ENCODE data around the gene PDE4D.
"Not testable (repeated sequence)": the region's sequence is repeated elsewhere in the genome, so short reads cannot be mapped to it uniquely, and the experiment has no call there.

The PDE4D gene

DNA sequence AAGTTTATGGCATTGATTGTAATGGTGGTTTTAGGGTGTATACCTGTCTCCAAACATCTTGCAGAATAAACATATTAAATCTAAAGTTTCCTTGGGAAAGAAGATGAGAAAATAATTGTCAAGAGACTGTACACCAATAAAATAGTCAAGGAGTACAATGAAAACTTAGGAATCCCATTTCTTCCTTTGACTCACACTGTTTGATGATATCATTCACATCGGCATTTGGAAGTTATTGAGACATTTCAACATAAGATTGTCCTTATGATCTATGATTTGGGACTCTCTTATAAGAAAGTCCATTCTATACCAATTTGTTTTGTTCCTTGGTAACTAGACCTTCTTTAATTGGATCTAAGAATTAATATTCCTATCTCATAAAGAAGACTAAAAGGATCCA lies 828.0 kb downstream of the PDE4D start:
- Mint-ChIP-seq H3K27me3 (ENCODE audit: low read depth) (peaks cover 14% of the 10 kb centered on the region), H3K4me1 (ENCODE audit: low read depth) (no peaks in the 10 kb centered on the region), H3K27ac (no peak overlapping the region), H3K9me3 (peaks cover 4% of the 10 kb centered on the region), H3K4me3 (no peak overlapping the region), H3K36me3 (ENCODE audit: low read depth) (peaks cover 2% of the 10 kb centered on the region)

GRCh38 chr5:59064293-59064692 lies 829.2 kb downstream of the PDE4D start:
- Mint-ChIP-seq H3K36me3 (ENCODE audit: low read depth) (peaks cover 1% of the 10 kb centered on the region), H3K27ac (no peak overlapping the region), H3K9me3 (peaks cover 4% of the 10 kb centered on the region), H3K4me3 (no peak overlapping the region), H3K27me3 (ENCODE audit: low read depth) (peaks cover 20% of the 10 kb centered on the region), H3K4me1 (ENCODE audit: low read depth) (no peaks in the 10 kb centered on the region)

DNA sequence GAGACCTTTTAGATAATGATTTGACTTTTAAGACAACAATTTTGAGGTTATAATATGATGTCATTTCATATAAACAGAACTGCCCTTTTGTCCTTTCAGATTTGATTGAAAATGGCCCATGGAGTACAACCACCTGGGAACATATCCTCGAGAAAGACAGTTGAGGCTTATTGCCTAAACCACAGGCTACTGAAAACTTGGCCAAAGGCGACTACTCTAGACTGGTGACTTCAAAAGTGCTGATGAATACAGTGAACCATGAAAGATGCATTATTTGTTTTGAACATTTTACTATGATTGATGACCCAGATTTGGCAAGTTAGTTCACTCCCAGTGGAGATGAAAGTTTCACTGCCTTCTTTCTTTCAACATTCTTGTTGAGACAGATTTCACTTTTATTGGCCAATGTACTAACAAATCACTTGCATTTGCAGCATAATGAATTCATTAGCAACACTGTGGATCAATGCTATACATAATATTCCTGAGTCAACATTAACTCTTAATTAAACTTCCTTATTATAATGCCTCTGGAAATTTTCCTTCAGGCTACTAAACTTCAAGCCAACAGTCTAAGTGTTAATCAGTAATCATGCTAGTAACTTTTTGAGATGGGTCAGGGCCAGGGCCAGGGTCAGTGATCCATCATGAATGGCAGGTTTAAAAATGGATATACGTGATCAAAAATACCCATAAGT lies 830.4 kb downstream of the PDE4D start:
- H3K4me1 Mint-ChIP-seq (ENCODE audit: low read depth): no peaks in the 10 kb centered on the region
- H3K9me3 Mint-ChIP-seq: peaks cover 4% of the 10 kb centered on the region
- H3K27ac Mint-ChIP-seq: no peak overlapping the region
- H3K27me3 Mint-ChIP-seq (ENCODE audit: low read depth): peaks cover 23% of the 10 kb centered on the region
- no peak overlapping the region for H3K4me3 Mint-ChIP-seq
- H3K36me3 Mint-ChIP-seq (ENCODE audit: low read depth): peaks cover 1% of the 10 kb centered on the region

DNA sequence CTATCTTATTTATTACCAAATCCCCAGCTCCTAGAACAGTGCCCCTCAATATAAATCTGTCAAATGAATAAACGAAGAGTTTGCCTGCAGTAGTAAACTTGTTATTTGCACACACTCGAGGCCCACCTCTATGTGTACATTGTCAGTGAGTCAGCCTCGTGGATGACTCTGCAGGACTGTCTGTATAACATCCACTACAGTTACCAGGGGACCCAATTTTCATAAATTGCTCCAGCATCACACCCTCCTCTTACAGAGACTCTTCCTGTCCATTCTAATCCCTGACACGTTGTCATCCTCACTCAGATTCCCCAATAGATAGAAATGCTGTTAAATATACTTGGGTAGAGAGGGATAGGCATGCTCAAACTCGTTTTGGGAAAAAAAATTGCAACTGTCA lies 832.1 kb downstream of the PDE4D start:
- H3K9me3 Mint-ChIP-seq: peaks cover 4% of the 10 kb centered on the region
- no peaks in the 10 kb centered on the region for H3K4me1 Mint-ChIP-seq (ENCODE audit: low read depth)
- H3K27me3 Mint-ChIP-seq (ENCODE audit: low read depth): peaks cover 28% of the 10 kb centered on the region
- H3K27ac Mint-ChIP-seq: no peak overlapping the region
- H3K4me3 Mint-ChIP-seq: no peak overlapping the region
- H3K36me3 Mint-ChIP-seq (ENCODE audit: low read depth): peaks cover 1% of the 10 kb centered on the region

- Mint-ChIP-seq H3K4me1 (ENCODE audit: low read depth) (peaks cover 3% of the 10 kb centered on the region), H3K9me3 (no peaks in the 10 kb centered on the region), H3K36me3 (ENCODE audit: low read depth) (peaks cover 1% of the 10 kb centered on the region), H3K4me3 (no peak overlapping the region), H3K27me3 (ENCODE audit: low read depth) (peaks cover 43% of the 10 kb centered on the region), H3K27ac (no peak overlapping the region)
Observed at GRCh38 chr5:59058969-59059687, 834.4 kb downstream of the PDE4D start.

DNA sequence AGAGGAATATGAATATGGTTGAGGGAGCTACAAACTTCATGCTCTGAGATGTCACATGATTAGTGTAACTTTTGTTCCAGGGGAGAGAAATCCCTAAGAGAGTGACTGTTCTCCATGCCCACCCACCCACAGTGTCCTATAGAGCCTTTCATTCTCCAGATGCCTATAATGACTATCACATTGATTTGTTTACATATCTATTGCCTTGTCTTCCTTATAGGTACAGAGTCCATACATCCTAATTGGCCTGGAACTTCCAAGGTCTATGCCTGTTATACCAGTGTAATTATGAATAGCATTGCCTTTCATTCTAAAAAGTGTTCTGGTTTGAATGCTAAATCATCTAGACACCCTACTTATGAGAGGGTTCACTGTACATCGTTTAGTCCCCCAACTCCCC lies 835.3 kb downstream of the PDE4D start:
- Mint-ChIP-seq H3K4me1 (ENCODE audit: low read depth) (peaks cover 3% of the 10 kb centered on the region), H3K27me3 (ENCODE audit: low read depth) (peaks cover 39% of the 10 kb centered on the region), H3K36me3 (ENCODE audit: low read depth) (peaks cover 1% of the 10 kb centered on the region), H3K27ac (no peak overlapping the region), H3K9me3 (no peaks in the 10 kb centered on the region), H3K4me3 (no peak overlapping the region)

DNA sequence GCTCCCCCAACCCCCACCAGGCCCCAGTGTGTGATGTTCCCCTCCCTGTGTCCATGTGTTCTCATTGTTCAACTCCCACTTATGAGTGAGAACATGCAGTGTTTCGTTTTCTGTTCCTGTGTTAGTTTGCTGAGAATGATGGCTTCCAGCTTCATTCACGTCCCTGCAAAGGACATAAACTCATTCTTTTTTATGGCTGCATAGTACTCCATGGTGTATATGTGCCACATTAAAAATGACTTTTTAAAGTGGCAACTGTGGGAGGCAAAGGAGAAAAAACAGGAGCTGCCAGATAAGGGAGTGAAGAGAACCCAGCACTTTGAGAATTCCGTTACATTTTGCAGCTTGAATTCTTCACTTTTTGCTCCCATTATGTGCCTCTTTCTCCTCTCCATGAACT lies 836.9 kb downstream of the PDE4D start:
- H3K27me3 Mint-ChIP-seq (ENCODE audit: low read depth): peaks cover 36% of the 10 kb centered on the region
- not testable (repeated sequence) for H3K9me3 Mint-ChIP-seq; H3K4me3 Mint-ChIP-seq; H3K27ac Mint-ChIP-seq; H3K36me3 Mint-ChIP-seq (ENCODE audit: low read depth); H3K4me1 Mint-ChIP-seq (ENCODE audit: low read depth)

DNA sequence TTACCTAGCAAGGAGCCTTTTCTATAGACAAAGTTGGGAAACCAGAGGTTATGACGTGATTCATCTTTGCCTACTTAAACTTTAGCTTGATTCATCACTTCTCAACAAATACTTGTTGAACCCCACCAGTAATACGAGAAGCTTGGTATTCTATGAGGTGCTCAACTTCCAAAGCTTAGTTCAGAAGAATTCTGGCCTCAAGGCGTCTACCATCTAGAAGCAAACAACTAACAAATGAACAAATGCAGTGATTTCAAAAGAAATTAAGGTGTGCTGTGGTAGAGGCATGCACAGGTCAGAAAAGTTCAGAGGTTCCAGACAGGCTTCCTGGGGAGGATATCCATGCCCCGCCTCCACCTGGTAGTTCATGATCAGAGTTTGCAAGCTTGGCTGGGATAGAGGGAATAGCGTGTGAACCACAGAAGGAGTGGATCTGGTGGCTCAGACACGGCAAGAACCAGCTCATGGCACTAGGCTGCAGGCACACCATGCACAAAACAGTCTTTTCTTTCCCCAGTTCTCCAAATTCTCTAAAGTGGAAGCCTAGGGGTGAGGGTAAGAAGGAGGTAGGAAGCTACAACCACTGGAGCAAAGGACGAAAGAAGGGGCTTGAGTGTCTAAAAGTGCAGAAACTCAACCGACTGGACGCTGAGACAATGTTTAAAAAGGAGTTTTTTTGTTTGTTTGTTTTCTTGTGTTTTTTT lies 837.6 kb downstream of the PDE4D start:
- H3K36me3 Mint-ChIP-seq (ENCODE audit: low read depth): peaks cover 1% of the 10 kb centered on the region
- H3K27me3 Mint-ChIP-seq (ENCODE audit: low read depth): peaks cover 32% of the 10 kb centered on the region
- no peak overlapping the region for H3K27ac Mint-ChIP-seq
- H3K4me3 Mint-ChIP-seq: no peak overlapping the region
- H3K9me3 Mint-ChIP-seq: no peaks in the 10 kb centered on the region
- H3K4me1 Mint-ChIP-seq (ENCODE audit: low read depth): peaks cover 4% of the 10 kb centered on the region

DNA sequence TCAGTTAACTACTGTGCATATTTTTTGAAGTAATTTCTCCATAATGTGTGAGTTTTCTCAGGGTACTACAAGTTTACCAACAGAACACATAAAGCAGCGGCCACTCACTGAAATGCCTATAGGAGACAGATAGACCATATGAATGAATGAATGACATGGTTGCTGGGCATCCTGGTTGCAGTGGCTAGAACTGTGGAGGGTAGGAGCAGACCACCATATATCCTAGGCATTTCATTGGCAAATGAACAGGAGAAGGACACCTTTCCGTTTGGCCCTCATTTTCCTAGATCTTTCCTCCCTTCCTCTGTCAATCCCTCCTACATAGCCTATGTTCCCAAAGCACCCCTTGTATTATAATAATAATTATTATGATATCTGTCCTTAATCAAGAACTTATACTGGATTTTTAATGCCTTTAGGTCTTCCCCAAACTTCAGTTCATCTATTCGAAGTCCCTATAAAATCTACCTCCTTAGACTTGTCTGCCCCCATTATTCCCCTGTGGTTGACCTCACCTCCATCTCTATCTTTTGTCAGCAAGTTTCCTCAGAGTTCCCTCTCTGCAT lies 838.5 kb downstream of the PDE4D start:
- H3K27me3 Mint-ChIP-seq (ENCODE audit: low read depth): peaks cover 30% of the 10 kb centered on the region
- H3K4me1 Mint-ChIP-seq (ENCODE audit: low read depth): peaks cover 4% of the 10 kb centered on the region
- H3K27ac Mint-ChIP-seq: no peak overlapping the region
- H3K4me3 Mint-ChIP-seq: no peak overlapping the region
- H3K9me3 Mint-ChIP-seq: no peaks in the 10 kb centered on the region
- peaks cover 1% of the 10 kb centered on the region for H3K36me3 Mint-ChIP-seq (ENCODE audit: low read depth)

- no peak overlapping the region for H3K4me3 Mint-ChIP-seq
- H3K9me3 Mint-ChIP-seq: no peaks in the 10 kb centered on the region
- no peak overlapping the region for H3K27ac Mint-ChIP-seq
- peaks cover 8% of the 10 kb centered on the region for H3K4me1 Mint-ChIP-seq (ENCODE audit: low read depth)
- peaks cover 19% of the 10 kb centered on the region for H3K27me3 Mint-ChIP-seq (ENCODE audit: low read depth)
- peaks cover 1% of the 10 kb centered on the region for H3K36me3 Mint-ChIP-seq (ENCODE audit: low read depth)
Observed at GRCh38 chr5:59051951-59052350, 841.6 kb downstream of the PDE4D start.

DNA sequence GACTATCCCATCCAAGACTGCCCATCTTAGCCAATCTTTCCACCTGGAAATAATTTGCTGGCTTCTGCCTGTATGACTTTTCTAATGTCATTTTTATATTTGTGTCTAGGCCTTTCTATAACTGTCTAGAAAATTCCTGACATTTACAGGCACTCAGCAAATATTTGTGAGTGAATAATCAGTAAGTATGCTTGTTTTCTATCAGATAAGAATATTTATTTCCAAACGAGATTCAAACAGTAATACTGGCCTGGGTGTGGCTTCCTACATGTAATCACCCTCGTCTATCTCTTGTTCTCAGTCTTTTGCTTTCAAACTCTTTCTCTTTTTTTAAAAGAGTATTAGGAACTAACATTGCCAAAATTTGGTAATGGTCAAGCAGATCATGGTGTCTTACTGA lies 844.4 kb downstream of the PDE4D start:
- H3K36me3 Mint-ChIP-seq (ENCODE audit: low read depth): peaks cover 4% of the 10 kb centered on the region
- H3K4me3 Mint-ChIP-seq: no peak overlapping the region
- no peaks in the 10 kb centered on the region for H3K9me3 Mint-ChIP-seq
- H3K4me1 Mint-ChIP-seq (ENCODE audit: low read depth): peaks cover 6% of the 10 kb centered on the region
- no peak overlapping the region for H3K27ac Mint-ChIP-seq
- no peaks in the 10 kb centered on the region for H3K27me3 Mint-ChIP-seq (ENCODE audit: low read depth)

DNA sequence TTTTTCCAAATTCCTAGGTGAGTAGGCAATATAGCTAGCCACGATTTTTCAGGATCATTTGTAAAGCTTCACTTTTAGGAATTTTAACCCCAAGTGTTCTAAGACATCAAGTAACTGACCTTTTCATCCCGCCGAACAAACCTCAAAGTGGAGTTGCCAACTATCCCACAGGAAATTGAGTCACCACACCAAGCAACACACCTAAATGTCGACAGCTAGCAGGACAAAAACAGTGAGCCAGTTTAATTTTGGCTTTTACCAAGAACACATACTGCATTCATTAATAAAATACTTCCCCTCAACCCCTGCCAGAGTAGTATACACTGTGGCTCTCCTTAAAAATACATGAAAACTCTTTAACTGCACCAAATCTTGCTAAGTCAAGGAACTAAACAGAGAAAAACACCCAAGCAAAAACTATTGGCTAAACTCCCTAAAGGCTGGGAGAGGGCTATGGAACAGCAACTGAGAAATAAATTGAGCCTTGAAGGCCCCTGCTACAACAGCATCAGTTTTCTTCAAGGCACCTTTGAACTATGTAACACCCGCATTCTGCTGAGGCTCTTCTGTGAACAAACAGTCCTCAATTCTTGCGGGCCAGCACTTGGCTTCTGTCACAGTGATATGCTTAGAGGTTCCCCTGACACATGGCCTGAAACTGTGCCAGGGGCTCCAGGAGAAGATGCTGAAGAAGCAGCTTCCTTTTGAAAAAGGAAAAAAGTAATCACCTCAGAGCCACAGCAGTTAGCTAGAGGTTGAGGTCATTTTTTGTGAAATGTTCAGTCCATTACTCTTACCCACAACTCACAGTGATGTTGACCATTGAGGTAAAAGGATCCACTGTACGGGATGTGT lies 851.1 kb downstream of the PDE4D start:
- Mint-ChIP-seq H3K27me3 (ENCODE audit: low read depth) (no peaks in the 10 kb centered on the region), H3K4me3 (peak overlapping the region; percentile 26), H3K27ac (peak overlapping the region; percentile 50), H3K9me3 (no peaks in the 10 kb centered on the region), H3K36me3 (ENCODE audit: low read depth) (peaks cover 15% of the 10 kb centered on the region), H3K4me1 (ENCODE audit: low read depth) (peaks cover 27% of the 10 kb centered on the region)

GRCh38 chr5:59041355-59041754 lies 852.2 kb downstream of the PDE4D start:
- H3K4me3 Mint-ChIP-seq: peak overlapping the region; percentile 88
- H3K27ac Mint-ChIP-seq: peak overlapping the region; percentile 100
- peaks cover 23% of the 10 kb centered on the region for H3K36me3 Mint-ChIP-seq (ENCODE audit: low read depth)
- no peaks in the 10 kb centered on the region for H3K9me3 Mint-ChIP-seq
- H3K27me3 Mint-ChIP-seq (ENCODE audit: low read depth): no peaks in the 10 kb centered on the region
- peaks cover 23% of the 10 kb centered on the region for H3K4me1 Mint-ChIP-seq (ENCODE audit: low read depth)

DNA sequence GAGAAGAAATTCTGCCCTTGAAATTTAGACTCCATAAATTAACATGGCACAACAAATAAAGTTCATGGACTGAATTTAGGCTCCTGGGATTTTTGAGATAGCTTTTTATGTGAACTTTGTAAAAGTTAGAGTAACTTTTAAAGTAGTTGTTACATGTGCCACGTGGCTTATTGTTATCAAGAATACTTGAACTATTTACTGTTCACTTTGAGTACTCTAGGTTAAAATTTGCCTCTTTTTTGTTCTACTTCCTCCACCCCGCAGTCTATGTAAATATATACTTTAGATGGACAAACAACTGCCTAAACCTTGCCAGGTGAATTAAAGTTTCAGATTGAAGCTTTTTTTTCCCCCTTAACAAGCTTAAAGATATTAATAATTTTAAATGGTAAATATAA lies 852.7 kb downstream of the PDE4D start:
- H3K27me3 Mint-ChIP-seq (ENCODE audit: low read depth): no peaks in the 10 kb centered on the region
- H3K27ac Mint-ChIP-seq: peak overlapping the region; percentile 100
- H3K9me3 Mint-ChIP-seq: no peaks in the 10 kb centered on the region
- peaks cover 25% of the 10 kb centered on the region for H3K4me1 Mint-ChIP-seq (ENCODE audit: low read depth)
- H3K36me3 Mint-ChIP-seq (ENCODE audit: low read depth): peaks cover 28% of the 10 kb centered on the region
- H3K4me3 Mint-ChIP-seq: peak overlapping the region; percentile 88

Measured in T-helper 1 cell treated with Interleukin-12 subunit alpha and Interleukin-12 subunit beta and Interleukin-4 antibody, amounts not matched to agents 30 μg/mL and 1 μg/mL, for 36 hours (primary cell).